H9 (cell line): ENCODE measurements around the gene KLHL2. TPM values are rescaled to one million over a fixed set of nuclear protein-coding genes. Genes with fewer than 3 reads are reported as not detected.

ENCODE experiments used
- DNase-seq: peaks from one replicate; pipeline ENCODE4 v3.0.0-alpha.2; 2017
- H2AFZ ChIP-seq: one replicate; pipeline ENCODE4 v1.6.1; 2013; ENCODE audit warnings: mild to moderate bottlenecking, low read length, control low read depth, moderate library complexity
- H2AK5ac ChIP-seq: 2 replicates; pipeline ENCODE4 v1.6.1; 2013; ENCODE audit warnings: low read length, control low read depth, mixed read lengths; ENCODE audit not compliant: insufficient read length
- H2BK120ac ChIP-seq: one replicate; pipeline ENCODE4 v1.6.1; 2013; ENCODE audit warnings: low read depth, mild to moderate bottlenecking, low read length, control low read depth, inconsistent platforms; ENCODE audit not compliant: poor library complexity, severe bottlenecking
- H2BK12ac ChIP-seq: 2 replicates; pipeline ENCODE4 v1.6.1; 2013; ENCODE audit warnings: low read length, control low read depth, mixed read lengths, low read depth; ENCODE audit not compliant: insufficient read length
- H2BK15ac ChIP-seq: 2 replicates; pipeline ENCODE4 v1.6.1; 2013; ENCODE audit warnings: low read depth, low read length, control low read depth
- H2BK20ac ChIP-seq: one replicate; pipeline ENCODE4 v1.6.1; 2013; ENCODE audit warnings: low read depth, mild to moderate bottlenecking, low read length, control low read depth, inconsistent platforms; ENCODE audit not compliant: poor library complexity, severe bottlenecking
- H2BK5ac ChIP-seq: 2 replicates; pipeline ENCODE4 v1.6.1; 2013; ENCODE audit warnings: low read length, control low read depth, mixed read lengths; ENCODE audit not compliant: insufficient read length
- H3K14ac ChIP-seq: 2 replicates; pipeline ENCODE4 v1.6.1; 2013; ENCODE audit warnings: low read length, control low read depth; ENCODE audit not compliant: insufficient read depth
- H3K18ac ChIP-seq: 2 replicates; pipeline ENCODE4 v1.6.1; 2013; ENCODE audit warnings: low read depth, mild to moderate bottlenecking, mixed read lengths, low read length, control low read depth; ENCODE audit not compliant: insufficient read length
- H3K23ac ChIP-seq: 2 replicates; pipeline ENCODE4 v1.6.1; 2013; ENCODE audit warnings: low read length, control low read depth, mixed read lengths, low read depth; ENCODE audit not compliant: insufficient read length
- H3K23me2 ChIP-seq: 2 replicates; pipeline ENCODE4 v1.6.1; 2013; ENCODE audit warnings: low read depth, mild to moderate bottlenecking, mixed read lengths, low read length, control low read depth; ENCODE audit not compliant: insufficient read length, poor library complexity, severe bottlenecking
- H3K27ac ChIP-seq: 2 replicates; pipeline ENCODE4 v1.5.1; 2013; ENCODE audit warnings: low read length, control low read depth, mixed read lengths, low read depth; ENCODE audit not compliant: insufficient read length
- H3K27me3 ChIP-seq: 2 replicates; pipeline ENCODE4 v1.6.1; 2013; ENCODE audit warnings: low read length, control low read depth, inconsistent platforms; ENCODE audit not compliant: insufficient read depth
- H3K4ac ChIP-seq: 2 replicates; pipeline ENCODE4 v1.6.1; 2013; ENCODE audit warnings: low read depth, mild to moderate bottlenecking, control low read depth, inconsistent platforms, low read length, moderate library complexity
- H3K4me1 ChIP-seq: 2 replicates; pipeline ENCODE4 v1.6.1; 2013; ENCODE audit warnings: low read length, control low read depth, inconsistent platforms; ENCODE audit not compliant: insufficient read depth
- H3K4me2 ChIP-seq: 2 replicates; pipeline ENCODE4 v1.6.1; 2013; ENCODE audit warnings: low read length, control low read depth, mixed read lengths; ENCODE audit not compliant: insufficient read length, insufficient read depth
- H3K56ac ChIP-seq: 2 replicates; pipeline ENCODE4 v1.6.1; 2013; ENCODE audit warnings: low read depth, mild to moderate bottlenecking, mixed read lengths, low read length, control low read depth; ENCODE audit not compliant: insufficient read length
- H3K79me1 ChIP-seq: 2 replicates; pipeline ENCODE4 v1.6.1; 2013; ENCODE audit warnings: low read depth, mild to moderate bottlenecking, moderate library complexity, low read length, control low read depth, inconsistent platforms; ENCODE audit not compliant: insufficient read depth, poor library complexity, severe bottlenecking
- H3K79me2 ChIP-seq: 2 replicates; pipeline ENCODE4 v1.6.1; 2013; ENCODE audit warnings: low read length, control low read depth, inconsistent platforms; ENCODE audit not compliant: insufficient read depth
- H3K9ac ChIP-seq: 2 replicates; pipeline ENCODE4 v1.6.1; 2013; ENCODE audit warnings: low read length, control low read depth, mixed read lengths; ENCODE audit not compliant: insufficient read length; ENCODE audit errors: extremely low read depth
- H3K9me3 ChIP-seq: one replicate; pipeline ENCODE4 v1.6.1; 2013; ENCODE audit warnings: low read depth, low read length, inconsistent platforms; ENCODE audit not compliant: control insufficient read depth
- H3T11ph ChIP-seq: one replicate; pipeline ENCODE4 v1.6.1; 2013; ENCODE audit warnings: mild to moderate bottlenecking, low read length, control low read depth, inconsistent platforms
- H4K20me1 ChIP-seq: one replicate; pipeline ENCODE4 v1.6.1; 2013; ENCODE audit not compliant: control insufficient read depth, insufficient read length, insufficient read depth
- H4K5ac ChIP-seq: 2 replicates; pipeline ENCODE4 v1.6.1; 2013; ENCODE audit warnings: low read depth, mild to moderate bottlenecking, mixed read lengths, low read length, control low read depth; ENCODE audit not compliant: insufficient read length
- H4K8ac ChIP-seq: replicated peaks from 2 replicates; pipeline ENCODE4 v1.6.1; 2013; ENCODE audit warnings: low read length, control low read depth, mixed read lengths, low read depth; ENCODE audit not compliant: insufficient read length
- H4K91ac ChIP-seq: 2 replicates; pipeline ENCODE4 v1.6.1; 2013; ENCODE audit warnings: low read depth, mild to moderate bottlenecking, moderate library complexity, mixed read lengths, low read length, control low read depth; ENCODE audit not compliant: insufficient read length
- H3K27ac Mint-ChIP-seq, 3 experiments: 2 replicates in 2 of 3; 3 replicates in 1 of 3; pipeline ENCODE4 v1.8.0; 2020 to 2021; ENCODE audit warnings: mixed read lengths in 3 of 3, mild to moderate bottlenecking in 1 of 3, moderate library complexity in 1 of 3
- H3K27me3 Mint-ChIP-seq: 2 replicates; pipeline ENCODE4 v1.8.0; 2021; ENCODE audit warnings: low read depth, mild to moderate bottlenecking, moderate library complexity, mixed read lengths
- H3K36me3 Mint-ChIP-seq, 3 experiments: 2 replicates in 2 of 3; 3 replicates in 1 of 3; pipeline ENCODE4 v1.8.0; 2020 to 2021; ENCODE audit warnings: low read depth in 3 of 3, mixed read lengths in 3 of 3; ENCODE audit not compliant: insufficient read depth in 1 of 3
- H3K4me1 Mint-ChIP-seq, 2 experiments: 2 replicates each; pipeline ENCODE4 v1.8.0; 2020; ENCODE audit warnings: mixed read lengths in 2 of 2
- H3K4me3 Mint-ChIP-seq, 2 experiments: 2 replicates in 1 of 2; 3 replicates in 1 of 2; pipeline ENCODE4 v1.8.0; 2020 to 2021; ENCODE audit warnings: mild to moderate bottlenecking in 2 of 2, mixed read lengths in 2 of 2, moderate library complexity in 1 of 2
- H3K9me3 Mint-ChIP-seq, 2 experiments: 2 replicates in 1 of 2; 3 replicates in 1 of 2; pipeline ENCODE4 v1.8.0; 2020; ENCODE audit warnings: mild to moderate bottlenecking in 2 of 2, mixed read lengths in 2 of 2, moderate library complexity in 1 of 2
- WGBS: extraction: QIAGEN DNeasy Blood & Tissue Kit; methylation state at CpG from one replicate; pipeline ENCODE4 v1.1.7; 2013; ENCODE audit warnings: missing lambda C conversion rate, low lambda C conversion rate, mixed read lengths; ENCODE audit not compliant: insufficient read length; ENCODE audit errors: extremely low coverage; 5-methylcytosine and 5-hydroxymethylcytosine counted together
- total RNA-seq: library from RNA; stranded (reverse); gene quantifications from 2 replicates; pipeline ENCODE4 v1.2.1, GENCODE V29; 2021
- TF ChIP-seq, protein P1 (sequence below): fragments of 200-600 bp; sonication (generic); conservative IDR thresholded peaks from 3 replicates; pipeline ENCODE4 v1.8.0; 2021; ENCODE audit warnings: antibody characterized with exemption, mild to moderate bottlenecking

Gene KLHL2
- total RNA-seq, 1 experiment from 2014 or later: 14.3 TPM

DNA sequence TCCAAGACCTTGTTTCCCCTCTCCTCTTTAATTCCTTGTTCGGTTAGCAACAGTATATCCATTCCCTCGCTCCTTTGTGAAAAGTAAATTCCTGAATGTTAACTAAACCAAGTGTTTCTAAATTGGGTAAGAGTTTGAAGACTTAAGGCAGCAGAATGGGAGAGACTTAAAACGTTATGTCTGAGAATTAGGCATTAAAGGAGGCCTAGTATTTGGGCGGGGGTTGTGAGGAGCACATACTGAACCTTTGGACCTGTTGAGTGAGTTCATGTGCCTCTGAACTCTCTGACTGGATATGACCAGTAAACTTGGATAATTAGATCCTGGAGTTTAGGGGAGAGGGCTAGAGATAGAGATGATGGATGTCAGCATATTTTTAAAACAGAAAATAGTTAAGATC, 121.3 kb downstream of the KLHL2 start:
- Histone ChIP-seq H3T11ph (no peak overlapping the region), H3K79me1 (no peaks in the 10 kb centered on the region), H4K20me1 (no peaks in the 10 kb centered on the region), H3K14ac (no peak overlapping the region), H2BK15ac (no peak overlapping the region), H3K4me1 (no peaks in the 10 kb centered on the region; the same call in 1 of the 2 replicates), H3K27me3 (no peaks in the 10 kb centered on the region), H2BK5ac (no peak overlapping the region), H4K8ac (no peak overlapping the region), H2BK120ac (no peak overlapping the region), H4K91ac (no peak overlapping the region), H4K5ac (no peak overlapping the region), H3K18ac (no peak overlapping the region), H3K23ac (no peak overlapping the region), H3K4me2 (peak overlapping the region; percentile 94), H3K23me2 (peaks cover 11% of the 10 kb centered on the region), H2AFZ (no peak overlapping the region), H2BK20ac (no peak overlapping the region), H2AK5ac (no peak overlapping the region), H2BK12ac (no peak overlapping the region), H3K79me2 (peaks cover 52% of the 10 kb centered on the region), H3K9me3 (no peaks in the 10 kb centered on the region), H3K27ac (no peak overlapping the region), H3K56ac (no peak overlapping the region), H3K9ac (peak overlapping the region; percentile 98), H3K4ac (no peak overlapping the region)
- TF ChIP-seq, protein P1, sequence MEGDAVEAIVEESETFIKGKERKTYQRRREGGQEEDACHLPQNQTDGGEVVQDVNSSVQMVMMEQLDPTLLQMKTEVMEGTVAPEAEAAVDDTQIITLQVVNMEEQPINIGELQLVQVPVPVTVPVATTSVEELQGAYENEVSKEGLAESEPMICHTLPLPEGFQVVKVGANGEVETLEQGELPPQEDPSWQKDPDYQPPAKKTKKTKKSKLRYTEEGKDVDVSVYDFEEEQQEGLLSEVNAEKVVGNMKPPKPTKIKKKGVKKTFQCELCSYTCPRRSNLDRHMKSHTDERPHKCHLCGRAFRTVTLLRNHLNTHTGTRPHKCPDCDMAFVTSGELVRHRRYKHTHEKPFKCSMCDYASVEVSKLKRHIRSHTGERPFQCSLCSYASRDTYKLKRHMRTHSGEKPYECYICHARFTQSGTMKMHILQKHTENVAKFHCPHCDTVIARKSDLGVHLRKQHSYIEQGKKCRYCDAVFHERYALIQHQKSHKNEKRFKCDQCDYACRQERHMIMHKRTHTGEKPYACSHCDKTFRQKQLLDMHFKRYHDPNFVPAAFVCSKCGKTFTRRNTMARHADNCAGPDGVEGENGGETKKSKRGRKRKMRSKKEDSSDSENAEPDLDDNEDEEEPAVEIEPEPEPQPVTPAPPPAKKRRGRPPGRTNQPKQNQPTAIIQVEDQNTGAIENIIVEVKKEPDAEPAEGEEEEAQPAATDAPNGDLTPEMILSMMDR: no peak
- peaks cover 21 to 26% (median 23%) of the 10 kb centered on the region in 3 experiments for H3K36me3 Mint-ChIP-seq
- WGBS: no CpG with 5 or more reads among the region's 4 CpGs
- DNase-seq: no peak
- H3K27ac Mint-ChIP-seq: no peak overlapping the region
- H3K27me3 Mint-ChIP-seq: no peaks in the 10 kb centered on the region
- H3K4me1 Mint-ChIP-seq: peaks cover 44 to 47% of the 10 kb centered on the region in 2 experiments
- no peaks in the 10 kb centered on the region for H3K9me3 Mint-ChIP-seq
- no peak overlapping the region for H3K4me3 Mint-ChIP-seq
